ENCODE measurements around the gene EEPD1.

GRCh38 chr7:36152756-36153570 is at the start of gene EEPD1:
- TF ChIP-seq CTCF (IDR thresholded peaks at IDR 0.05) (peak in 1 of 4 experiments; percentile 11), POLR2A (IDR thresholded peaks at IDR 0.05) (peak; percentile 80 to 83), POLR2AphosphoS5 (IDR thresholded peaks at IDR 0.05) (peak; percentile 77)
